SH-SY5Y (cell line): ENCODE measurements around the gene MACF1.

ENCODE experiments used
- GATA2 ChIP-seq: IDR thresholded peaks from 2 replicates; pipeline ENCODE4 v1.6.1; 2011; ENCODE audit warnings: mild to moderate bottlenecking, low read depth, low read length
- GATA3 ChIP-seq: IDR thresholded peaks from 2 replicates; pipeline ENCODE4 v1.6.1; 2011; ENCODE audit warnings: low read depth, mild to moderate bottlenecking, low read length, moderate library complexity

GRCh38 chr1:39204441-39205081, at the start of gene MACF1:
- TF ChIP-seq GATA3: no peak
- TF ChIP-seq GATA2: no peak
